ENCODE measurements around the gene IL15RA. TPM values are rescaled to one million over a fixed set of nuclear protein-coding genes. Genes with fewer than 3 reads are reported as not detected.
A peak's percentile ranks its signal among the peaks of the same experiment; 100 is the strongest.
"Not testable (repeated sequence)": the region's sequence is repeated elsewhere in the genome, so short reads cannot be mapped to it uniquely, and the experiment has no call there.

The IL15RA gene
- total RNA-seq, 1 experiment from 2014 or later: 10.3 TPM

- no peak for DNase-seq (ENCODE audit: low spot score)
Observed at GRCh38 chr10:6006546-6006945, 29.2 kb upstream of the IL15RA start.

- no peak for DNase-seq (ENCODE audit: low spot score)
Observed at GRCh38 chr10:6005856-6006395, 28.6 kb upstream of the IL15RA start.

- DNase-seq (ENCODE audit: low spot score): not testable (repeated sequence)
Observed at GRCh38 chr10:6005161-6005804, 27.9 kb upstream of the IL15RA start.

- no peak for DNase-seq (ENCODE audit: low spot score)
Observed at GRCh38 chr10:6002809-6003510, 25.6 kb upstream of the IL15RA start.

- DNase-seq (ENCODE audit: low spot score): no peak
Observed at GRCh38 chr10:5999440-6000165, 22.3 kb upstream of the IL15RA start.

GRCh38 chr10:5996696-5997095 is 19.4 kb upstream of the IL15RA start:
- DNase-seq (ENCODE audit: low spot score): no peak

GRCh38 chr10:5992398-5992797 is 15.1 kb upstream of the IL15RA start:
- DNase-seq (ENCODE audit: low spot score): no peak

- DNase-seq (ENCODE audit: low spot score): no peak
Observed at GRCh38 chr10:5991708-5992107, 14.4 kb upstream of the IL15RA start.

GRCh38 chr10:5989756-5990155 is 12.4 kb upstream of the IL15RA start:
- DNase-seq (ENCODE audit: low spot score): no peak

GRCh38 chr10:5988336-5988920 is 11.1 kb upstream of the IL15RA start:
- no peak for DNase-seq (ENCODE audit: low spot score)

GRCh38 chr10:5987747-5988146 is 10.4 kb upstream of the IL15RA start:
- no peak for DNase-seq (ENCODE audit: low spot score)

- DNase-seq (ENCODE audit: low spot score): no peak
Observed at GRCh38 chr10:5985029-5985428, 7.7 kb upstream of the IL15RA start.

- DNase-seq (ENCODE audit: low spot score): no peak
Observed at GRCh38 chr10:5983774-5984173, 6.4 kb upstream of the IL15RA start.

GRCh38 chr10:5981529-5981928 is 4.2 kb upstream of the IL15RA start:
- DNase-seq (ENCODE audit: low spot score): no peak

GRCh38 chr10:5978230-5978489 is 817 bp upstream of the IL15RA start:
- DNase-seq (ENCODE audit: low spot score): no peak

- peak; percentile 31 for DNase-seq (ENCODE audit: low spot score)
Observed at GRCh38 chr10:5976512-5977470, 552 bp downstream of the IL15RA start.

GRCh38 chr10:5975641-5976473 is 1.5 kb downstream of the IL15RA start:
- DNase-seq (ENCODE audit: low spot score): peak; percentile 42

GRCh38 chr10:5973069-5973468 is 4.3 kb downstream of the IL15RA start:
- DNase-seq (ENCODE audit: low spot score): no peak

- DNase-seq (ENCODE audit: low spot score): no peak
Observed at GRCh38 chr10:5971886-5972285, 5.5 kb downstream of the IL15RA start.

- DNase-seq (ENCODE audit: low spot score): peak; percentile 47
Observed at GRCh38 chr10:5971315-5971832, 6.0 kb downstream of the IL15RA start.

All from A172 (cell line).